Neural cell (in vitro differentiated cells): ENCODE results near the gene FNDC3B.

Experiments
- CTCF ChIP-seq: fragments of 450-650 bp; IDR thresholded peaks from 2 replicates; pipeline ENCODE4 v1.5.1; 2014; ENCODE audit warnings: antibody characterized with exemption, mild to moderate bottlenecking, moderate library complexity; ENCODE audit not compliant: poor library complexity, severe bottlenecking
- TAF1 ChIP-seq: IDR thresholded peaks from 2 replicates; pipeline ENCODE4 v1.6.1; 2012; ENCODE audit warnings: low read depth

DNA sequence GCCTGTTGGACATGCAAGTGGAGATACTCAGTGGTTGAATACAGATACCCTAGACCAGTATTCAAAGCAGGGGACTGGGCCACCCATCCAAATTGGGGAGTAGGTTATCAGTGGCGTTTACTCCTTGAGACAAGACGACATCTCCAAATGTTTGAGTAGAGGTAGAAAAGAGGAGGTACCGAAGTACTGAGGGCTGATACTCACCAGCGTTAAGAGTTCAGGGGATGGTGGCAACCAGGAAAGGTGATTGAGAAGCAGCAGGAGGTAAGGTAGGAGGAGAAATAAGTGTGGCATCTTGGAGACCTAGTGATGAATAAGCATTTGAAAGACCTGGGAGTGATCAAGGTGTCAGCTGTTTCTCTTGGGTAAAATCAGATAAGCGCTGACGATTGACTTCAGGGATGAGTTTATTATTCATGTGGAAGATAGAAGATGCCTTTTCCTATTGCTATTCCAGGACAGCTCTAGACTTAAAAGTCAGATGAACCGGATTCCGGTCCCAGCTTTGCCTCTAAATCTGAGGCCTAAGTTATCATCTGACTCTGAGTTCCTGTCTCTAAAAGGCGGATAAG, 312.6 kb downstream of the FNDC3B start:
- TF ChIP-seq CTCF, result no peak
- no peak for TF ChIP-seq TAF1
